ENCODE data around the gene EPG5. TPM values are rescaled to one million over a fixed set of nuclear protein-coding genes. Genes with fewer than 3 reads are reported as not detected.
"Not testable (repeated sequence)": the region's sequence is repeated elsewhere in the genome, so short reads cannot be mapped to it uniquely, and the experiment has no call there.

Gene EPG5
- polyA plus RNA-seq, 1 donor from 2014 or later: 18.0 TPM

GRCh38 chr18:45828917-45829811 lies 138.0 kb downstream of the EPG5 start:
- Histone ChIP-seq H3K27ac (ENCODE audit: low read length) (no peak overlapping the region), H3K27me3 (ENCODE audit: insufficient read depth, low read depth, low read length) (no peaks in the 10 kb centered on the region), H3K4me3 (ENCODE audit: low read length) (no peak overlapping the region), H3K9ac (ENCODE audit: low read length) (no peak overlapping the region), H2AFZ (ENCODE audit: low read depth, low read length) (no peak overlapping the region), H4K20me1 (ENCODE audit: insufficient read depth) (no peaks in the 10 kb centered on the region), H3K9me2 (ENCODE audit: insufficient read depth, low read length) (no peaks in the 10 kb centered on the region), H3K36me3 (ENCODE audit: insufficient read depth, low read length) (no peaks in the 10 kb centered on the region), H3K9me3 (ENCODE audit: low read length) (no peaks in the 10 kb centered on the region), H3K4me2 (ENCODE audit: low read length) (no peak overlapping the region), H3K79me2 (replicated peaks; ENCODE audit: insufficient read depth, low read length) (no peaks in the 10 kb centered on the region), H3F3A (ENCODE audit: insufficient read depth, low read length, poor library complexity, severe bottlenecking) (no peaks in the 10 kb centered on the region)
- TF ChIP-seq POLR2AphosphoS5 (IDR thresholded peaks at IDR 0.05) (no peak), CTCF (IDR thresholded peaks at IDR 0.05; ENCODE audit: poor library complexity, severe bottlenecking) (no peak), REST (IDR thresholded peaks at IDR 0.05; ENCODE audit: borderline replicate concordance) (no peak), EP300 (conservative IDR thresholded peaks at IDR 0.05; ENCODE audit: poor library complexity, severe bottlenecking) (no peak), EZH2 (IDR thresholded peaks at IDR 0.05; ENCODE audit: borderline replicate concordance, insufficient read depth, low read length, poor library complexity, severe bottlenecking) (no peak), TAF1 (IDR thresholded peaks at IDR 0.05; ENCODE audit: low read depth) (no peak), SMC3 (conservative IDR thresholded peaks at IDR 0.05; ENCODE audit: poor library complexity) (no peak), MXI1 (conservative IDR thresholded peaks at IDR 0.05; ENCODE audit: poor library complexity, severe bottlenecking) (no peak), RAD21 (conservative IDR thresholded peaks at IDR 0.05) (no peak)

GRCh38 chr18:45826716-45827115 lies 140.4 kb downstream of the EPG5 start:
- H3K9me2 ChIP-seq (ENCODE audit: insufficient read depth, low read length); H3K79me2 ChIP-seq (replicated peaks; ENCODE audit: insufficient read depth, low read length); H3K36me3 ChIP-seq (ENCODE audit: insufficient read depth, low read length); H4K20me1 ChIP-seq (ENCODE audit: insufficient read depth); H2AFZ ChIP-seq (ENCODE audit: low read depth, low read length); H3K4me2 ChIP-seq (ENCODE audit: low read length); H3F3A ChIP-seq (ENCODE audit: insufficient read depth, low read length, poor library complexity, severe bottlenecking); H3K9me3 ChIP-seq (ENCODE audit: low read length); H3K9ac ChIP-seq (ENCODE audit: low read length); H3K4me3 ChIP-seq (ENCODE audit: low read length); H3K27ac ChIP-seq (ENCODE audit: low read length); H3K27me3 ChIP-seq (ENCODE audit: insufficient read depth, low read depth, low read length): not testable (repeated sequence)
